CD1c-positive myeloid dendritic cell (primary cell): ENCODE data around the gene ASGR2.
"Not testable (repeated sequence)": the region's sequence is repeated elsewhere in the genome, so short reads cannot be mapped to it uniquely, and the experiment has no call there.

Experiments
- DNase-seq: peaks from one replicate; pipeline ENCODE4 v3.0.0-alpha.2; 2016; ENCODE audit errors: extremely low spot score

Gene ASGR2

GRCh38 chr17:7100641-7101379 lies 13.8 kb downstream of the ASGR2 start:
- not testable (repeated sequence) for DNase-seq

GRCh38 chr17:7098802-7099459 lies 15.7 kb downstream of the ASGR2 start:
- peak; percentile 45 for DNase-seq

- no peak for DNase-seq
These were observed 16.7 kb downstream of the ASGR2 start for GRCh38 chr17:7097940-7098339.

GRCh38 chr17:7095625-7096024 lies 19.0 kb downstream of the ASGR2 start:
- DNase-seq: peak; percentile 93

GRCh38 chr17:7094652-7095019 lies 20.0 kb downstream of the ASGR2 start:
- no peak for DNase-seq

GRCh38 chr17:7091311-7092005 lies 23.2 kb downstream of the ASGR2 start:
- peak; percentile 38 for DNase-seq

- not testable (repeated sequence) for DNase-seq
These were observed 25.1 kb downstream of the ASGR2 start for GRCh38 chr17:7089570-7089969.

- DNase-seq: not testable (repeated sequence)
These were observed 26.2 kb downstream of the ASGR2 start for GRCh38 chr17:7088442-7088841.

GRCh38 chr17:7084088-7084487 lies 30.5 kb downstream of the ASGR2 start:
- DNase-seq: peak; percentile 50

- peak; percentile 15 for DNase-seq
These were observed 31.0 kb downstream of the ASGR2 start for GRCh38 chr17:7083592-7083991.

GRCh38 chr17:7081341-7082062 lies 33.1 kb downstream of the ASGR2 start:
- DNase-seq: no peak

GRCh38 chr17:7080456-7081041 lies 34.1 kb downstream of the ASGR2 start:
- no peak for DNase-seq

- DNase-seq: peak; percentile 87
These were observed 34.8 kb downstream of the ASGR2 start, which contains the start of gene CLEC10A for GRCh38 chr17:7079581-7080455. TSS of gene CLEC10A (minus strand) at chr17:7080251. CDS start at chr17:7078812, 1,439 bp downstream.

- DNase-seq: no peak
These were observed 35.9 kb downstream of the ASGR2 start for GRCh38 chr17:7078711-7079110.

- no peak for DNase-seq
These were observed 36.6 kb downstream of the ASGR2 start for GRCh38 chr17:7077911-7078546.

GRCh38 chr17:7074931-7075330 lies 39.7 kb downstream of the ASGR2 start:
- no peak for DNase-seq

GRCh38 chr17:7072406-7072805 lies 42.2 kb downstream of the ASGR2 start:
- no peak for DNase-seq

GRCh38 chr17:7070712-7071111 lies 43.9 kb downstream of the ASGR2 start:
- DNase-seq: no peak

- DNase-seq: no peak
These were observed 46.4 kb downstream of the ASGR2 start for GRCh38 chr17:7068268-7068667.

- DNase-seq: no peak
These were observed 47.4 kb downstream of the ASGR2 start for GRCh38 chr17:7067198-7067597.
